Left lung (tissue), 10 donors: ENCODE measurements around the gene ALCAM. TPM values are rescaled to one million over a fixed set of nuclear protein-coding genes. Genes with fewer than 3 reads are reported as not detected.

Source experiments
- ATAC-seq: fragments of 200-7000 bp; cut with Tn5 transposase; one replicate; pipeline ENCODE4 v1.9.1; 2020; ENCODE audit warnings: moderate library complexity
- DNase-seq, 4 donors: peaks; one replicate each; pipeline ENCODE4 v3.0.0-alpha.2; 2013 to 2020
- H3K27ac ChIP-seq, 2 donors: fragments of 200-600 bp; sonication (generic) in 1 of 2; one replicate each; pipeline versions ENCODE4 v1.5.0 to v1.8.0; 2020 to 2021
- H3K27me3 ChIP-seq, 2 donors: fragments of 200-600 bp; sonication (generic) in 1 of 2; one replicate each; pipeline versions ENCODE4 v1.5.0 to v1.8.0; 2020 to 2021
- H3K36me3 ChIP-seq, 2 donors: fragments of 200-600 bp; sonication (generic) in 1 of 2; one replicate each; pipeline versions ENCODE4 v1.5.0 to v1.8.0; 2020 to 2021
- H3K4me1 ChIP-seq, 2 donors: fragments of 200-600 bp; one replicate each; pipeline ENCODE4 v1.8.0; 2021
- H3K4me3 ChIP-seq, 2 donors: fragments of 200-600 bp; sonication (generic) in 1 of 2; one replicate each; pipeline versions ENCODE4 v1.5.0 to v1.8.0; 2020 to 2021; ENCODE audit warnings: mild to moderate bottlenecking in 1 of 2
- H3K9me3 ChIP-seq, 2 donors: fragments of 200-600 bp; sonication (generic) in 1 of 2; one replicate each; pipeline versions ENCODE4 v1.5.0 to v1.8.0; 2020 to 2021
- CTCF ChIP-seq, 2 donors: fragments of 200-600 bp; sonication (generic) in 1 of 2; IDR thresholded peaks; one replicate each; pipeline versions ENCODE4 v1.5.0 to v1.8.0; 2021; ENCODE audit warnings: antibody characterized with exemption in 2 of 2
- intact Hi-C, 2 donors: fragments of 100-400 bp; cut with DNase I; formaldehyde crosslinking; loops; one replicate each; pipeline versions ENCODE4 v1.11.2 to v1.14.2; 2022
- polyA plus RNA-seq, 6 donors: library from polyadenylated mRNA; unstranded; fragments of 120-200 nt; gene quantifications; one replicate each; pipeline ENCODE4 v1.2.1, GENCODE V29; 2013; ENCODE audit not compliant: insufficient read length in 6 of 6
- total RNA-seq, 2 donors: library from RNA; stranded (reverse); fragmentation: NEBNext Ultra II Directional; extraction: Animal tissue kit (Norgen Biotek cat#: 25700); gene quantifications; one replicate each; pipeline ENCODE4 v1.2.1, GENCODE V29; 2021
- donor health status: DM: no; HTN: yes; CAD: no.
- donor health status: DM: no; HTN: no; CAD: no.

Gene ALCAM
- total and polyA plus RNA-seq, 8 donors = 84.2 to 170 (median 127) TPM

GRCh38 chr3:105355408-105356061 lies 11.2 kb upstream of the ALCAM start:
- TF ChIP-seq CTCF (IDR thresholded peaks at IDR 0.05) = no peak
- no peaks in the 10 kb centered on the region for H3K9me3 ChIP-seq
- intact Hi-C loops = no loop called here
- H3K4me3 ChIP-seq = no peak overlapping the region
- H3K27me3 ChIP-seq = peaks cover 0 to 25% of the 10 kb centered on the region in 2 donors
- no peak for DNase-seq
- H3K27ac ChIP-seq = peak overlapping the region in 1 of 2 donors; percentile 10
- H3K36me3 ChIP-seq = no peaks in the 10 kb centered on the region
- H3K4me1 ChIP-seq = peaks cover 0 to 23% of the 10 kb centered on the region in 2 donors
- no peak for ATAC-seq

DNA sequence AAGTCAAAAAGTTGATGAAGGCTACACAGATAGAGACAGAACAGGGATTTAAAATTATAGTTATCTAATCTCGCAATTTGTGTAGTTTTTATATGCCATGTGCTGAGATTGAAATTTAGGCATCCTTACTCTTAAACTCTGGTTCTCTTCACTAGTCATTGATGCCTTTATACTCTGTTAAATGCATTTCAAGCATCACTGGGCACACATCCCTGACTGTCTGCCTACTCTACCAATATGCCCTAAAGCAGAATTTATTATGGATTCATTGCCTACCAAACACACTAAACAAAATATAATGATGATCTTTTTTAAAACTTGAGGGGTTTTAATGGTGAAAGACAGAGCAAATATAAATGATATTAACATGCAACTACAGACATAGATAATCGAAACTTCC lies 10.3 kb upstream of the ALCAM start:
- H3K9me3 ChIP-seq = no peaks in the 10 kb centered on the region
- DNase-seq = no peak
- H3K4me1 ChIP-seq = peaks cover 0 to 23% of the 10 kb centered on the region in 2 donors
- no peak overlapping the region for H3K27ac ChIP-seq
- H3K27me3 ChIP-seq = peaks cover 0 to 25% of the 10 kb centered on the region in 2 donors
- intact Hi-C loops = no loop called here
- no peak for TF ChIP-seq CTCF (IDR thresholded peaks at IDR 0.05)
- no peak overlapping the region for H3K4me3 ChIP-seq
- no peak for ATAC-seq
- no peaks in the 10 kb centered on the region for H3K36me3 ChIP-seq

DNA sequence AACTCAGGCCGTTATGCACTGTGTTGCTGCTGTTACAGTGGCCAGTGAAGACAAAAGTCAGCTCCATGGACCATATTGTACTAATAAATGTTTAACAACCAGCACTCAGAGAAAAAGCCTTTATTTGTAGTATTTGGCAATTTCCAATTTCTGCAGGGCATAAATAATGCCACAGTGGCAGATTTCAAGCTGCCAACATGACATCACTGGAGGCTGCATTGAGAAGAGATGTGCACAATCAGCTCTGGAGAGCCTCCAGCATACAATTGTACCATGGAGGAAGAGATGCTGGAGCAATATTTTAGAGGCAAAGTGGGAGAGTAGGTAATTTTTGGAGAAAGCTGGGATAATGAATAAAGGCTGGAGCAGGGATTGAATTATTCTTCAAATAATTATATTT lies 9.7 kb upstream of the ALCAM start:
- Histone ChIP-seq H3K27ac (no peak overlapping the region), H3K4me3 (no peak overlapping the region), H3K36me3 (no peaks in the 10 kb centered on the region), H3K4me1 (peaks cover 0 to 23% of the 10 kb centered on the region in 2 donors), H3K9me3 (no peaks in the 10 kb centered on the region), H3K27me3 (peaks cover 0 to 25% of the 10 kb centered on the region in 2 donors)
- TF ChIP-seq CTCF (IDR thresholded peaks at IDR 0.05) = no peak
- no peak for ATAC-seq
- DNase-seq = no peak
- intact Hi-C loops = no loop called here

DNA sequence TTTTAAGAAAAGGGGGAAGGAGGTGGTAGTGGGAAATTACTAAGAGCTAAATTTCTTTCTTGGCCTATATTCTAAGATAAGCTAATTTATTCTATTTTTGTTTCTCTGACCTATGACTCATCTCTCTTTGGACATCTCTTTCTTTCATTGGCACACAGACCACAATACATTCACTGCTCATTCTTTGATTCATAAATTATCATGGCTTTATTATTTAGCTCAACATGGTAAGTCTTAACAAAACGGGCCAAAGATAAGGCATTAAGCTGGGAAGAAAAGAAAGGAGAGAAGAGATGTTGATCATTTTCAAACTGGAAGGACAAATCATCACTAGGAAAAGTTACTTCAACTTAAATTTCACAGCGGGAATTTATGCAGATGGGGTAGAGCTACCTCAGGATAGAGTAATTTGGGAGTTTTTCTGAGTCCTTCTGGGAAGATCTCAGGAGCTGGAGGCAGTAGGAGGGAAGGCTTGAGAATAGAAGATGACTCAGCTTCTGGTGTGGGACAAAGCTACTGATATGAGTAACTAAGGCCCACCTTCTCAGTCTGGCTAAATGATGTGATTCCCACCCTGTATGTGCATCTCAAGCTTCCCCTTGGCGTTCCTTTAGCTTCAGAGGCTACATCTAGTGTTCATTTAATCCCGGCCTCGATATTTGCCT lies 7.5 kb upstream of the ALCAM start:
- DNase-seq (no peak), ATAC-seq (no peak)
- no peak for TF ChIP-seq CTCF (IDR thresholded peaks at IDR 0.05)
- Histone ChIP-seq H3K27me3 (peaks cover 0 to 7% of the 10 kb centered on the region in 2 donors), H3K27ac (no peak overlapping the region), H3K36me3 (no peaks in the 10 kb centered on the region), H3K4me1 (peaks cover 0 to 14% of the 10 kb centered on the region in 2 donors), H3K9me3 (no peaks in the 10 kb centered on the region), H3K4me3 (no peak overlapping the region)
- intact Hi-C loops = no loop called here

GRCh38 chr3:105360003-105360402 lies 6.7 kb upstream of the ALCAM start:
- H3K4me3 ChIP-seq = no peak overlapping the region
- intact Hi-C loops = no loop called here
- no peaks in the 10 kb centered on the region for H3K9me3 ChIP-seq
- ATAC-seq = no peak
- no peak overlapping the region for H3K27ac ChIP-seq
- no peak for DNase-seq
- TF ChIP-seq CTCF (IDR thresholded peaks at IDR 0.05) = no peak
- no peaks in the 10 kb centered on the region for H3K36me3 ChIP-seq
- peaks cover 0 to 5% of the 10 kb centered on the region in 2 donors for H3K27me3 ChIP-seq
- peaks cover 0 to 19% of the 10 kb centered on the region in 2 donors for H3K4me1 ChIP-seq
